Neuronal stem cell (in vitro differentiated cells): Measurements from ENCODE around the gene GRIP1.
"Not testable (repeated sequence)": the region's sequence is repeated elsewhere in the genome, so short reads cannot be mapped to it uniquely, and the experiment has no call there.

Experiments used
- DNase-seq: peaks from one replicate; pipeline ENCODE4 v3.0.0-alpha.2; 2013; ENCODE audit warnings: low spot score
- H2AFZ ChIP-seq: one replicate; pipeline ENCODE4 v1.6.1; 2013; ENCODE audit warnings: mild to moderate bottlenecking, low read length, inconsistent platforms
- H2AK5ac ChIP-seq: 2 replicates; pipeline ENCODE4 v1.6.1; 2013; ENCODE audit warnings: low read depth, mild to moderate bottlenecking, inconsistent platforms, low read length, moderate library complexity, mixed read lengths
- H2BK120ac ChIP-seq: 2 replicates; pipeline ENCODE4 v1.6.1; 2013; ENCODE audit warnings: low read depth, mild to moderate bottlenecking, inconsistent platforms, low read length, moderate library complexity, mixed read lengths
- H2BK12ac ChIP-seq: one replicate; pipeline ENCODE4 v1.6.1; 2013; ENCODE audit warnings: low read length, inconsistent platforms
- H2BK15ac ChIP-seq: 2 replicates; pipeline ENCODE4 v1.6.1; 2013; ENCODE audit warnings: mild to moderate bottlenecking, low read length, inconsistent platforms, mixed read lengths
- H2BK5ac ChIP-seq: one replicate; pipeline ENCODE4 v1.6.1; 2013; ENCODE audit warnings: inconsistent platforms, mild to moderate bottlenecking, low read length, moderate library complexity
- H3K14ac ChIP-seq: one replicate; pipeline ENCODE4 v1.6.1; 2013; ENCODE audit warnings: low read length, inconsistent platforms
- H3K18ac ChIP-seq: 2 replicates; pipeline ENCODE4 v1.6.1; 2013; ENCODE audit warnings: low read length, inconsistent platforms
- H3K23ac ChIP-seq: 2 replicates; pipeline ENCODE4 v1.6.1; 2013; ENCODE audit warnings: low read depth, mild to moderate bottlenecking, mixed read lengths, low read length, inconsistent platforms; ENCODE audit not compliant: poor library complexity
- H3K27ac ChIP-seq: replicated peaks from 3 replicates; pipeline ENCODE4 v1.5.1; 2013; ENCODE audit warnings: low read length, inconsistent platforms
- H3K27me3 ChIP-seq, 3 experiments: 2 replicates each; pipeline ENCODE4 v1.6.1; 2013; ENCODE audit warnings: low read length in 3 of 3, mild to moderate bottlenecking in 2 of 3, inconsistent platforms in 1 of 3, low read depth in 1 of 3, mixed read lengths in 1 of 3, moderate library complexity in 1 of 3; ENCODE audit not compliant: control insufficient read depth in 3 of 3, insufficient read depth in 3 of 3
- H3K36me3 ChIP-seq, 2 donors: replicated peaks in 1 of 2; 2 replicates each; pipeline ENCODE4 v1.6.1; 2013; ENCODE audit warnings: low read length in 2 of 2; ENCODE audit not compliant: control insufficient read depth in 2 of 2, insufficient read depth in 2 of 2
- H3K4ac ChIP-seq: 2 replicates; pipeline ENCODE4 v1.6.1; 2013; ENCODE audit warnings: inconsistent platforms, mild to moderate bottlenecking, low read length, moderate library complexity
- H3K4me1 ChIP-seq, 2 donors: 1 replicate in 1 of 2; 2 replicates in 1 of 2; pipeline ENCODE4 v1.6.1; 2013; ENCODE audit warnings: low read length in 2 of 2, low read depth in 1 of 2; ENCODE audit not compliant: control insufficient read depth in 2 of 2, insufficient read depth in 1 of 2
- H3K4me2 ChIP-seq: one replicate; pipeline ENCODE4 v1.6.1; 2013; ENCODE audit warnings: mild to moderate bottlenecking, low read length, inconsistent platforms; ENCODE audit not compliant: insufficient read depth, poor library complexity, severe bottlenecking
- H3K4me3 ChIP-seq, 2 donors: 2 replicates each; pipeline ENCODE4 v1.5.1; 2013; ENCODE audit warnings: low read length in 2 of 2, mild to moderate bottlenecking in 2 of 2, inconsistent platforms in 1 of 2, moderate library complexity in 1 of 2
- H3K79me1 ChIP-seq: one replicate; pipeline ENCODE4 v1.6.1; 2013; ENCODE audit warnings: low read depth, mild to moderate bottlenecking, inconsistent platforms, low read length, moderate library complexity
- H3K9ac ChIP-seq: one replicate; pipeline ENCODE4 v1.6.1; 2013; ENCODE audit warnings: mild to moderate bottlenecking, low read depth, low read length, inconsistent platforms; ENCODE audit not compliant: poor library complexity
- H3K9me3 ChIP-seq, 2 donors: replicated peaks in 1 of 2; 2 replicates each; pipeline versions ENCODE3 to v1.6.1; 2013; ENCODE audit warnings: low read length in 2 of 2, mild to moderate bottlenecking in 2 of 2, inconsistent platforms in 1 of 2, low read depth in 1 of 2, mixed read lengths in 1 of 2, moderate library complexity in 1 of 2; ENCODE audit not compliant: control insufficient read depth in 2 of 2, insufficient read depth in 1 of 2
- H4K8ac ChIP-seq: one replicate; pipeline ENCODE4 v1.6.1; 2013; ENCODE audit warnings: low read depth, mild to moderate bottlenecking, inconsistent platforms, low read length, moderate library complexity
- H4K91ac ChIP-seq: one replicate; pipeline ENCODE4 v1.6.1; 2013; ENCODE audit warnings: low read length, low read depth, mild to moderate bottlenecking, inconsistent platforms; ENCODE audit not compliant: poor library complexity
- WGBS, 2 donors: extraction: QIAGEN DNeasy Blood & Tissue Kit; methylation state at CpG; one replicate each; pipeline ENCODE4 v1.1.7; 2013; ENCODE audit warnings: missing lambda C conversion rate in 2 of 2, mixed read lengths in 1 of 2; ENCODE audit not compliant: insufficient read length in 2 of 2, insufficient replicate concordance in 1 of 2; ENCODE audit errors: extremely low coverage in 2 of 2; 5-methylcytosine and 5-hydroxymethylcytosine counted together

Gene GRIP1

DNA sequence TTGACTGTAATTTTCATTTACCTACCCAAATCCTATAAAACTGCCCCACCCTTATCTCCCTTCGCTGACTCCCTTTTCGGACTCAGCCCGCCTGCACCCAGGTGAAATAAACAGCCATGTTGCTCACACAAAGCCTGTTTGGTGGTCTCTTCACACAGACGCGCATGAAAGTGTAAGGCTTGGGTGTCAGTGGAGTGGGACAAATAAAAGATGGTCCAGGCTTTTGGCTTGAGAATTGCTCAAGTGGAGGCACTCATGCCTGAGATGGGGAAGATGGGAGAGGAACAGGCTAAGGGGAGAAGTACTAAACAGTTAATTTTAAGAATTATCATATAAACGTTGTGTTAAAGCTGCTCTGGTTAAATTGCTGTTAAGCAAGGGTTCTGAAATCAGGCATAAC lies 180.8 kb downstream of the GRIP1 start:
- not testable (repeated sequence) for H3K27ac ChIP-seq

DNA sequence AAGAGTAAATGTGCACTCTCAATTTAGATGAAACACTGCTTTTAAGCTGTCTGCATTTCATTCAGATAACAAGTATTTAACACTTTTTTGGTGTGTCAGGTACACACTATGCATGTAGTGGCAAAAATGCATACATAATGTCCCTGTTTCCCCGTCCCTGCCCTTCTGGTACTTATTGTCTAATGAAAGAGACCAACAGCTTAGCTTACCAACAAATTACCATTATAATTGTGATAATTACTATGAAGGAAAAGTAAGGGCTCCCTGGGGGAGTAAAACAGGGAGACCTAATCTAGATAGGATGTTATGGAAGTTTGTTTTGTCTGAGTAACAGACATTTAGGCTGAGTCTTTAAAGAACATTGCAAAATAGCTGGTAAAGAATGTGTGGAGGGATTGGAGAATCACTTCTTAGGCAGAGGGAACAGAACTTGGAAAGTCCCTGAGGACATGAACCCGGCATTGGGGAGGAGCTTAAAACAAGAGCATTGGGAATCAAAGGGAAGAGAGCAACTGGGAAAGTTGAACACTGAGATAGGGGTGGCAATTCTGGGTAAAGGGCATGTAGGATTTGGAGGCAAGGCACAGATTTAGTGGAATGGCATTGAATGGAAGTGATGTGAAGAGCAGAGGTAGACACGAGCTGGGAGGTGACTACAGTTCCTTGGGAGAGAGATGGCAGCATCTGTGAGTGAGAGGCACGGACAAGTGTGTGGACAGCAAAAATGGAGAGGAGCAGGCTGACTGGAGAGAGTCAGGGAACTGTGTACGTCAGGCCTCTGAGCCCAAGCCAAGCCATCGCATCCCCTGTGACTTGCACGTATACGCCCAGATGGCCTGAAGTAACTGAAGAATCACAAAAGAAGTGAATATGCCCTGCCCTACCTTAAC lies 181.6 kb downstream of the GRIP1 start:
- Histone ChIP-seq H3K27me3 (no peaks in the 10 kb centered on the region), H4K91ac (no peak overlapping the region), H3K36me3 (no peaks in the 10 kb centered on the region), H3K9me3 (no peaks in the 10 kb centered on the region), H3K4me2 (no peak overlapping the region), H3K23ac (no peak overlapping the region), H3K4me3 (no peak overlapping the region), H2BK5ac (no peak overlapping the region), H2AFZ (no peak overlapping the region), H2BK12ac (no peak overlapping the region), H2AK5ac (no peak overlapping the region), H3K18ac (no peak overlapping the region), H2BK120ac (no peak overlapping the region), H2BK15ac (no peak overlapping the region), H4K8ac (no peak overlapping the region), H3K4ac (no peak overlapping the region), H3K14ac (no peak overlapping the region), H3K9ac (no peak overlapping the region), H3K79me1 (no peaks in the 10 kb centered on the region), H3K27ac (no peak overlapping the region), H3K4me1 (peaks cover 5 to 34% of the 10 kb centered on the region in 2 donors)
- WGBS, 2 donors = no CpG with 5 or more reads among the region's 8 CpGs
- no peak for DNase-seq

More for the DNA sequence above, 180.8 kb downstream of the GRIP1 start:
- H4K91ac ChIP-seq, H3K36me3 ChIP-seq, H3K18ac ChIP-seq, H2AK5ac ChIP-seq, H2AFZ ChIP-seq, H3K23ac ChIP-seq, H3K27me3 ChIP-seq, H2BK12ac ChIP-seq, H2BK120ac ChIP-seq, H3K14ac ChIP-seq, H3K4me3 ChIP-seq, H3K9ac ChIP-seq, DNase-seq, H3K4me2 ChIP-seq, H3K4ac ChIP-seq, H3K79me1 ChIP-seq, H3K9me3 ChIP-seq, H4K8ac ChIP-seq, H2BK5ac ChIP-seq, H2BK15ac ChIP-seq: not testable (repeated sequence)
- H3K4me1 ChIP-seq = peaks cover 5 to 34% of the 10 kb centered on the region in 2 donors
- WGBS, 2 donors = no CpG with 5 or more reads among the region's 6 CpGs

DNA sequence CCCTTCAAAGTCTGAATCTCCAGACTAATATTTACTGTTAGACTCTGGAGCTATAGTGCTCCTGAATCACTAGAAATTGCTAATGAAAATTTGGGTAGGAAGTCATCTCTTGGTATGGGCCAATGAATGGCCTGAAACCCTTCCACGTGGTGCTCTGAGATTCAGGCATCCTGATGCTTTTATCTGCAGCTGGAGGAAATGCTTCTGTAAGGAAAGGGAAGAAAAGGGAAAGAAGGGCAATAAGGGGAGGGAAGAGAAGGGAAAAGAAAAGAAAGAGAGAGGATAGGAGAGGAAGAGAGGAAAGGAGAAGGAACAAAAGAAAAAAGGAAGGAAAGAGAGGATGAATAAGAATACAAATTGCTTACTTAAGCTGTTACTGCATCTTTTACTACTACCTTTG lies 182.3 kb downstream of the GRIP1 start:
- Histone ChIP-seq H3K27ac (no peak overlapping the region), H2AK5ac (no peak overlapping the region), H2BK5ac (no peak overlapping the region), H3K79me1 (no peaks in the 10 kb centered on the region), H3K4me1 (peaks cover 5 to 29% of the 10 kb centered on the region in 2 donors), H2BK15ac (no peak overlapping the region), H3K18ac (no peak overlapping the region), H2BK12ac (no peak overlapping the region), H3K4me2 (no peak overlapping the region), H3K9ac (no peak overlapping the region), H3K4ac (no peak overlapping the region), H3K23ac (no peak overlapping the region), H3K4me3 (no peak overlapping the region), H3K36me3 (no peaks in the 10 kb centered on the region), H2AFZ (no peak overlapping the region), H2BK120ac (no peak overlapping the region), H4K8ac (no peak overlapping the region), H3K27me3 (no peaks in the 10 kb centered on the region), H4K91ac (no peak overlapping the region), H3K9me3 (no peaks in the 10 kb centered on the region), H3K14ac (no peak overlapping the region)
- no CpG with 5 or more reads among the region's 1 CpG for WGBS, 2 donors
- no peak for DNase-seq

DNA sequence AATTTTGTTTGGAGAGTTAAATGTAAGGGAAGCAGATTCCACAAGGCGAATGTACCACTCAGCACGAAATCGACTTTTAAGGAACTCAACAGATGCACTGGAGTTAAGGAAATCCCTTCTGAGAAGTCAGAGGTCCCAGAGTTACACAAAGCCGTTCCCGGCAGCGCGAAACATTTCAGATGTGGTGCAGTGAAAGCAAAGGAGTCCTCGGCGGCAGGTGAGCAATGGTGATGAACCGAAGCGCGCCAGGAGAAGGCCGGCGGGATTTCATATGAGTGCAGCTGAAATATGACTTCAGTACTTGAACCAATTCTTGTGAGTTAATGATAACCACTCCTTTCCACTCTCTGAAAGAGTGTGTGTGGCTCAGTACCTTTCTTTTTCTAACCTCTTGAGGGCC lies 183.2 kb downstream of the GRIP1 start:
- no peaks in the 10 kb centered on the region for H3K9me3 ChIP-seq
- H3K14ac ChIP-seq = no peak overlapping the region
- H4K8ac ChIP-seq = no peak overlapping the region
- no peak for DNase-seq
- no peak overlapping the region for H3K4me3 ChIP-seq
- no peak overlapping the region for H2AFZ ChIP-seq
- H3K4ac ChIP-seq = no peak overlapping the region
- no peak overlapping the region for H3K9ac ChIP-seq
- no peak overlapping the region for H2BK120ac ChIP-seq
- H4K91ac ChIP-seq = no peak overlapping the region
- no peak overlapping the region for H3K27ac ChIP-seq
- H2BK15ac ChIP-seq = no peak overlapping the region
- H3K27me3 ChIP-seq = no peaks in the 10 kb centered on the region
- H3K4me2 ChIP-seq = no peak overlapping the region
- no peak overlapping the region for H2AK5ac ChIP-seq
- no peaks in the 10 kb centered on the region for H3K79me1 ChIP-seq
- no peak overlapping the region for H3K23ac ChIP-seq
- H3K36me3 ChIP-seq = no peaks in the 10 kb centered on the region
- H2BK5ac ChIP-seq = no peak overlapping the region
- WGBS, 2 donors = no CpG with 5 or more reads among the region's 14 CpGs
- H3K18ac ChIP-seq = no peak overlapping the region
- peaks cover 4 to 24% of the 10 kb centered on the region in 2 donors for H3K4me1 ChIP-seq
- H2BK12ac ChIP-seq = no peak overlapping the region
